GM19240 (cell line): ENCODE results near the gene CYSTM1.

Source experiments
- DNase-seq: peaks from one replicate; pipeline ENCODE4 v3.0.0; 2011; ENCODE audit warnings: low spot score; ENCODE audit not compliant: insufficient read length

The CYSTM1 gene

GRCh38 chr5:140253985-140254384 is 79.0 kb downstream of the CYSTM1 start:
- no peak for DNase-seq

GRCh38 chr5:140255460-140256157 is 80.6 kb downstream of the CYSTM1 start:
- DNase-seq, result no peak

GRCh38 chr5:140256726-140257125 is 81.7 kb downstream of the CYSTM1 start:
- no peak for DNase-seq

- DNase-seq, result no peak
Measured at GRCh38 chr5:140258016-140258415, 83.0 kb downstream of the CYSTM1 start.

- no peak for DNase-seq
Measured at GRCh38 chr5:140258873-140259272, 83.9 kb downstream of the CYSTM1 start.

- no peak for DNase-seq
Measured at GRCh38 chr5:140259500-140259899, 84.5 kb downstream of the CYSTM1 start.

- DNase-seq, result no peak
Measured at GRCh38 chr5:140260089-140260656, 85.2 kb downstream of the CYSTM1 start.

- no peak for DNase-seq
Measured at GRCh38 chr5:140261403-140262171, 86.6 kb downstream of the CYSTM1 start.

- DNase-seq, result no peak
Measured at GRCh38 chr5:140262221-140262620, 87.2 kb downstream of the CYSTM1 start.

GRCh38 chr5:140262839-140263238 is 87.9 kb downstream of the CYSTM1 start:
- DNase-seq, result no peak

- no peak for DNase-seq
Measured at GRCh38 chr5:140265845-140266244, 90.9 kb downstream of the CYSTM1 start.

GRCh38 chr5:140266471-140267200 is 91.6 kb downstream of the CYSTM1 start:
- no peak for DNase-seq

GRCh38 chr5:140267201-140267540 is 92.2 kb downstream of the CYSTM1 start:
- DNase-seq, result no peak

- no peak for DNase-seq
Measured at GRCh38 chr5:140267559-140268018, 92.6 kb downstream of the CYSTM1 start.

GRCh38 chr5:140270008-140270407 is 95.0 kb downstream of the CYSTM1 start:
- no peak for DNase-seq

- no peak for DNase-seq
Measured at GRCh38 chr5:140273401-140273877, 98.5 kb downstream of the CYSTM1 start.

GRCh38 chr5:140275837-140276236 is 100.8 kb downstream of the CYSTM1 start:
- no peak for DNase-seq

GRCh38 chr5:140282266-140282665 is 107.3 kb downstream of the CYSTM1 start:
- no peak for DNase-seq

- DNase-seq, result no peak
Measured at GRCh38 chr5:140284013-140284412, 109.0 kb downstream of the CYSTM1 start.

- DNase-seq, result no peak
Measured at GRCh38 chr5:140286424-140286823, 111.4 kb downstream of the CYSTM1 start.

GRCh38 chr5:140287801-140288521 is 113.0 kb downstream of the CYSTM1 start:
- no peak for DNase-seq
